ENCODE results near the gene ETV3L.

ETV3L gene

DNA sequence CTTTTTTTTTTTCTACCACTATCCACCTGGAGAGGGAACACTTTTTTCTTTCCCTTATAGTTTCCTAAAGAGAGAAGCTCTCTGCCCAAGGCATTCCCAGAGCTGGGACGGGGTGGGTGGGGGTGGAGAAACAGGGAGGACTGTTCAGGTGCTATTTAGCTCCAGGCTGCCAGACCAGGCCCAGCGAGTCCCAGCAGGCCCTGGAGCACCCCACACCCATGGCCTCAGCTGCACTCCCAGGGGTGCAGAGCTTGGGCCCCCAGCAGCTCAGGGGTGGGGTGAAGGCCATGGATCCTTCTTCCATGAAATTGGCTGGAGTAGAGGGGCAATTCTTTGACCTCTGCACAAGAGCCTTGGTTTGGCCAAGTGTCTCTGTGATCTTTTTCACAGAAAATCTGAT, 4.1 kb downstream of the ETV3L start:
- Histone ChIP-seq H3K4me1 (ENCODE audit: control insufficient read depth, insufficient read depth, low read length) (no peaks in the 10 kb centered on the region), H3K36me3 (ENCODE audit: control insufficient read depth in 2 of 2, insufficient read depth in 1 of 2, low read length in 2 of 2) (no peaks in the 10 kb centered on the region), H3K4me3 (ENCODE audit: low read depth, low read length) (no peak overlapping the region), H3K9me3 (ENCODE audit: control insufficient read depth, insufficient read depth, low read depth, low read length) (no peaks in the 10 kb centered on the region), H3K27ac (ENCODE audit: extremely low read depth, low read depth, low read length) (no peak overlapping the region)
- TF ChIP-seq, protein P1, sequence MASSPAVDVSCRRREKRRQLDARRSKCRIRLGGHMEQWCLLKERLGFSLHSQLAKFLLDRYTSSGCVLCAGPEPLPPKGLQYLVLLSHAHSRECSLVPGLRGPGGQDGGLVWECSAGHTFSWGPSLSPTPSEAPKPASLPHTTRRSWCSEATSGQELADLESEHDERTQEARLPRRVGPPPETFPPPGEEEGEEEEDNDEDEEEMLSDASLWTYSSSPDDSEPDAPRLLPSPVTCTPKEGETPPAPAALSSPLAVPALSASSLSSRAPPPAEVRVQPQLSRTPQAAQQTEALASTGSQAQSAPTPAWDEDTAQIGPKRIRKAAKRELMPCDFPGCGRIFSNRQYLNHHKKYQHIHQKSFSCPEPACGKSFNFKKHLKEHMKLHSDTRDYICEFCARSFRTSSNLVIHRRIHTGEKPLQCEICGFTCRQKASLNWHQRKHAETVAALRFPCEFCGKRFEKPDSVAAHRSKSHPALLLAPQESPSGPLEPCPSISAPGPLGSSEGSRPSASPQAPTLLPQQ (tag by site-specific recombination; IDR thresholded peaks at IDR 0.05), result no peak
- TF ChIP-seq ZBTB20 (tag by site-specific recombination; IDR thresholded peaks at IDR 0.05) (no peak), ZNF529 (tag by site-specific recombination; IDR thresholded peaks at IDR 0.05; ENCODE audit: insufficient replicate concordance) (no peak), ZNF510 (tag by site-specific recombination; IDR thresholded peaks at IDR 0.05; ENCODE audit: insufficient replicate concordance) (no peak), ZNF48 (tag by site-specific recombination; IDR thresholded peaks at IDR 0.05) (no peak), ZNF776 (tag by site-specific recombination; IDR thresholded peaks at IDR 0.05; ENCODE audit: borderline replicate concordance) (no peak), ZNF114 (tag by site-specific recombination; IDR thresholded peaks at IDR 0.05) (no peak), ZNF10 (tag by site-specific recombination; IDR thresholded peaks at IDR 0.05) (no peak), ZNF341 (tag by site-specific recombination; IDR thresholded peaks at IDR 0.05; ENCODE audit: low read depth) (no peak)
- TF ChIP-seq, protein P2, sequence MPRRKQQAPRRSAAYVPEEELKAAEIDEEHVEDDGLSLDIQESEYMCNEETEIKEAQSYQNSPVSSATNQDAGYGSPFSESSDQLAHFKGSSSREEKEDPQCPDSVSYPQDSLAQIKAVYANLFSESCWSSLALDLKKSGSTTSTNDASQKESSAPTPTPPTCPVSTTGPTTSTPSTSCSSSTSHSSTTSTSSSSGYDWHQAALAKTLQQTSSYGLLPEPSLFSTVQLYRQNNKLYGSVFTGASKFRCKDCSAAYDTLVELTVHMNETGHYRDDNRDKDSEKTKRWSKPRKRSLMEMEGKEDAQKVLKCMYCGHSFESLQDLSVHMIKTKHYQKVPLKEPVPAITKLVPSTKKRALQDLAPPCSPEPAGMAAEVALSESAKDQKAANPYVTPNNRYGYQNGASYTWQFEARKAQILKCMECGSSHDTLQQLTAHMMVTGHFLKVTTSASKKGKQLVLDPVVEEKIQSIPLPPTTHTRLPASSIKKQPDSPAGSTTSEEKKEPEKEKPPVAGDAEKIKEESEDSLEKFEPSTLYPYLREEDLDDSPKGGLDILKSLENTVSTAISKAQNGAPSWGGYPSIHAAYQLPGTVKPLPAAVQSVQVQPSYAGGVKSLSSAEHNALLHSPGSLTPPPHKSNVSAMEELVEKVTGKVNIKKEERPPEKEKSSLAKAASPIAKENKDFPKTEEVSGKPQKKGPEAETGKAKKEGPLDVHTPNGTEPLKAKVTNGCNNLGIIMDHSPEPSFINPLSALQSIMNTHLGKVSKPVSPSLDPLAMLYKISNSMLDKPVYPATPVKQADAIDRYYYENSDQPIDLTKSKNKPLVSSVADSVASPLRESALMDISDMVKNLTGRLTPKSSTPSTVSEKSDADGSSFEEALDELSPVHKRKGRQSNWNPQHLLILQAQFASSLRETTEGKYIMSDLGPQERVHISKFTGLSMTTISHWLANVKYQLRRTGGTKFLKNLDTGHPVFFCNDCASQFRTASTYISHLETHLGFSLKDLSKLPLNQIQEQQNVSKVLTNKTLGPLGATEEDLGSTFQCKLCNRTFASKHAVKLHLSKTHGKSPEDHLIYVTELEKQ (tag by site-specific recombination; IDR thresholded peaks at IDR 0.05; ENCODE audit: borderline replicate concordance), result no peak
- TF ChIP-seq, protein P3, sequence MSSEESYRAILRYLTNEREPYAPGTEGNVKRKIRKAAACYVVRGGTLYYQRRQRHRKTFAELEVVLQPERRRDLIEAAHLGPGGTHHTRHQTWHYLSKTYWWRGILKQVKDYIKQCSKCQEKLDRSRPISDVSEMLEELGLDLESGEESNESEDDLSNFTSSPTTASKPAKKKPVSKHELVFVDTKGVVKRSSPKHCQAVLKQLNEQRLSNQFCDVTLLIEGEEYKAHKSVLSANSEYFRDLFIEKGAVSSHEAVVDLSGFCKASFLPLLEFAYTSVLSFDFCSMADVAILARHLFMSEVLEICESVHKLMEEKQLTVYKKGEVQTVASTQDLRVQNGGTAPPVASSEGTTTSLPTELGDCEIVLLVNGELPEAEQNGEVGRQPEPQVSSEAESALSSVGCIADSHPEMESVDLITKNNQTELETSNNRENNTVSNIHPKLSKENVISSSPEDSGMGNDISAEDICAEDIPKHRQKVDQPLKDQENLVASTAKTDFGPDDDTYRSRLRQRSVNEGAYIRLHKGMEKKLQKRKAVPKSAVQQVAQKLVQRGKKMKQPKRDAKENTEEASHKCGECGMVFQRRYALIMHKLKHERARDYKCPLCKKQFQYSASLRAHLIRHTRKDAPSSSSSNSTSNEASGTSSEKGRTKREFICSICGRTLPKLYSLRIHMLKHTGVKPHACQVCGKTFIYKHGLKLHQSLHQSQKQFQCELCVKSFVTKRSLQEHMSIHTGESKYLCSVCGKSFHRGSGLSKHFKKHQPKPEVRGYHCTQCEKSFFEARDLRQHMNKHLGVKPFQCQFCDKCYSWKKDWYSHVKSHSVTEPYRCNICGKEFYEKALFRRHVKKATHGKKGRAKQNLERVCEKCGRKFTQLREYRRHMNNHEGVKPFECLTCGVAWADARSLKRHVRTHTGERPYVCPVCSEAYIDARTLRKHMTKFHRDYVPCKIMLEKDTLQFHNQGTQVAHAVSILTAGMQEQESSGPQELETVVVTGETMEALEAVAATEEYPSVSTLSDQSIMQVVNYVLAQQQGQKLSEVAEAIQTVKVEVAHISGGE (tag by site-specific recombination; conservative IDR thresholded peaks at IDR 0.05; ENCODE audit: low read depth), result no peak
- TF ChIP-seq, protein P4, sequence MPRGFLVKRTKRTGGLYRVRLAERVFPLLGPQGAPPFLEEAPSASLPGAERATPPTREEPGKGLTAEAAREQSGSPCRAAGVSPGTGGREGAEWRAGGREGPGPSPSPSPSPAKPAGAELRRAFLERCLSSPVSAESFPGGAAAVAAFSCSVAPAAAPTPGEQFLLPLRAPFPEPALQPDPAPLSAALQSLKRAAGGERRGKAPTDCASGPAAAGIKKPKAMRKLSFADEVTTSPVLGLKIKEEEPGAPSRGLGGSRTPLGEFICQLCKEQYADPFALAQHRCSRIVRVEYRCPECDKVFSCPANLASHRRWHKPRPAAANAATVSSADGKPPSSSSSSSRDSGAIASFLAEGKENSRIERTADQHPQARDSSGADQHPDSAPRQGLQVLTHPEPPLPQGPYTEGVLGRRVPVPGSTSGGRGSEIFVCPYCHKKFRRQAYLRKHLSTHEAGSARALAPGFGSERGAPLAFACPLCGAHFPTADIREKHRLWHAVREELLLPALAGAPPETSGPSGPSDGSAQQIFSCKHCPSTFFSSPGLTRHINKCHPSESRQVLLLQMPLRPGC (tag by site-specific recombination; IDR thresholded peaks at IDR 0.05), result no peak
- TF ChIP-seq, protein P5, sequence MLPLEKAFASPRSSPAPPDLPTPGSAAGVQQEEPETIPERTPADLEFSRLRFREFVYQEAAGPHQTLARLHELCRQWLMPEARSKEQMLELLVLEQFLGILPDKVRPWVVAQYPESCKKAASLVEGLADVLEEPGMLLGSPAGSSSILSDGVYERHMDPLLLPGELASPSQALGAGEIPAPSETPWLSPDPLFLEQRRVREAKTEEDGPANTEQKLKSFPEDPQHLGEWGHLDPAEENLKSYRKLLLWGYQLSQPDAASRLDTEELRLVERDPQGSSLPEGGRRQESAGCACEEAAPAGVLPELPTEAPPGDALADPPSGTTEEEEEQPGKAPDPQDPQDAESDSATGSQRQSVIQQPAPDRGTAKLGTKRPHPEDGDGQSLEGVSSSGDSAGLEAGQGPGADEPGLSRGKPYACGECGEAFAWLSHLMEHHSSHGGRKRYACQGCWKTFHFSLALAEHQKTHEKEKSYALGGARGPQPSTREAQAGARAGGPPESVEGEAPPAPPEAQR (tag by site-specific recombination; IDR thresholded peaks at IDR 0.05), result no peak
- TF ChIP-seq, protein P6, sequence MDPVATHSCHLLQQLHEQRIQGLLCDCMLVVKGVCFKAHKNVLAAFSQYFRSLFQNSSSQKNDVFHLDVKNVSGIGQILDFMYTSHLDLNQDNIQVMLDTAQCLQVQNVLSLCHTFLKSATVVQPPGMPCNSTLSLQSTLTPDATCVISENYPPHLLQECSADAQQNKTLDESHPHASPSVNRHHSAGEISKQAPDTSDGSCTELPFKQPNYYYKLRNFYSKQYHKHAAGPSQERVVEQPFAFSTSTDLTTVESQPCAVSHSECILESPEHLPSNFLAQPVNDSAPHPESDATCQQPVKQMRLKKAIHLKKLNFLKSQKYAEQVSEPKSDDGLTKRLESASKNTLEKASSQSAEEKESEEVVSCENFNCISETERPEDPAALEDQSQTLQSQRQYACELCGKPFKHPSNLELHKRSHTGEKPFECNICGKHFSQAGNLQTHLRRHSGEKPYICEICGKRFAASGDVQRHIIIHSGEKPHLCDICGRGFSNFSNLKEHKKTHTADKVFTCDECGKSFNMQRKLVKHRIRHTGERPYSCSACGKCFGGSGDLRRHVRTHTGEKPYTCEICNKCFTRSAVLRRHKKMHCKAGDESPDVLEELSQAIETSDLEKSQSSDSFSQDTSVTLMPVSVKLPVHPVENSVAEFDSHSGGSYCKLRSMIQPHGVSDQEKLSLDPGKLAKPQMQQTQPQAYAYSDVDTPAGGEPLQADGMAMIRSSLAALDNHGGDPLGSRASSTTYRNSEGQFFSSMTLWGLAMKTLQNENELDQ (tag by site-specific recombination; IDR thresholded peaks at IDR 0.05; ENCODE audit: low read depth), result no peak
- ChIA-PET CTCF (interaction anchor here (1.6 kb wide), 1 partner anchor 61 kb away, joined by 15 read pairs; no protein-coding TSS in a partner anchor), POLR2A (no interaction called here)

Data from HEK293 (cell line).